Body of pancreas (tissue), 4 donors: ENCODE measurements around the gene SMOC2. TPM values are rescaled to one million over a fixed set of nuclear protein-coding genes. Genes with fewer than 3 reads are reported as not detected.
A peak's percentile ranks its signal among the peaks of the same experiment; 100 is the strongest.

Experiments
- ATAC-seq: fragments of 150-250 bp; one replicate; pipeline ENCODE4 v1.9.1; 2016
- DNase-seq, 4 donors: peaks; one replicate each; pipeline ENCODE4 v3.0.0-alpha.2; 2019
- H3K27ac ChIP-seq, 4 donors: fragments of 200-600 bp; sonication (generic); 1 replicate in 3 of 4; 2 replicates in 1 of 4; pipeline versions ENCODE4 v1.5.1 to v1.6.1; 2016 to 2019; ENCODE audit warnings: mild to moderate bottlenecking in 1 of 4, mixed read lengths in 1 of 4, moderate library complexity in 1 of 4
- H3K27me3 ChIP-seq, 2 donors: fragments of 200-600 bp; sonication (generic); one replicate each; pipeline ENCODE4 v1.6.0; 2016; ENCODE audit warnings: mild to moderate bottlenecking in 1 of 2
- H3K36me3 ChIP-seq, 2 donors: fragments of 200-600 bp; sonication (generic); replicated peaks in 1 of 2; 2 replicates each; pipeline ENCODE4 v1.5.1; 2016; ENCODE audit warnings: low read depth in 2 of 2; ENCODE audit not compliant: insufficient read depth in 1 of 2
- H3K4me1 ChIP-seq: fragments of 200-600 bp; sonication (generic); one replicate; pipeline ENCODE4 v1.6.0; 2016
- H3K4me3 ChIP-seq, 2 donors: fragments of 200-600 bp; sonication (generic); 1 replicate in 1 of 2; 2 replicates in 1 of 2; pipeline ENCODE4 v1.5.1; 2016 to 2019
- H3K9me3 ChIP-seq, 3 donors: fragments of 200-600 bp; sonication (generic); 1 replicate in 2 of 3; 2 replicates in 1 of 3; pipeline ENCODE4 v1.5.1; 2016
- POLR2A ChIP-seq, 3 donors: fragments of 450-650 bp; IDR thresholded peaks; one replicate each; pipeline ENCODE4 v1.6.1; 2016; ENCODE audit warnings: antibody characterized with exemption in 3 of 3, mild to moderate bottlenecking in 2 of 3
- WGBS, 2 donors: methylation state at CpG; one replicate each; pipeline ENCODE4 v1.1.5; 2017; 5-methylcytosine and 5-hydroxymethylcytosine counted together
- intact Hi-C: fragments of 100-400 bp; cut with DNase I; formaldehyde crosslinking; loops from one replicate; pipeline ENCODE4 v1.15.1; 2023
- total RNA-seq, 2 donors: library from RNA; depleted of rRNA; stranded (reverse); fragments of >200 nt; gene quantifications; one replicate each; pipeline ENCODE4 v1.1.0, GENCODE V29; 2016
- TF ChIP-seq, protein P1 (sequence below), 7 experiments: fragments of 450-650 bp in 4 of 7; fragments of 200-600 bp in 3 of 7; sonication (generic) in 3 of 7; IDR thresholded peaks; one replicate each; pipeline ENCODE4 v1.5.1; 2016 to 2019; ENCODE audit warnings: antibody characterized with exemption in 7 of 7

Gene SMOC2
- total RNA-seq, 2 donors from 2014 or later: 22.7 to 31.4 TPM

GRCh38 chr6:168650671-168651111, 209.7 kb downstream of the SMOC2 start:
- H3K9me3 ChIP-seq: no peaks in the 10 kb centered on the region
- intact Hi-C loops: no loop called here
- H3K27me3 ChIP-seq: no peaks in the 10 kb centered on the region
- WGBS, 2 donors: 11 to 27% methylated on average over 13 to 15 of the region's 15 CpGs
- peak; percentile 48 to 69 (median 56) for DNase-seq
- peak overlapping the region in 1 of 4 donors; percentile 12 for H3K27ac ChIP-seq
- ATAC-seq: peak; percentile 52
- no peak overlapping the region for H3K4me3 ChIP-seq
- no peaks in the 10 kb centered on the region for H3K36me3 ChIP-seq
- TF ChIP-seq, protein P1, sequence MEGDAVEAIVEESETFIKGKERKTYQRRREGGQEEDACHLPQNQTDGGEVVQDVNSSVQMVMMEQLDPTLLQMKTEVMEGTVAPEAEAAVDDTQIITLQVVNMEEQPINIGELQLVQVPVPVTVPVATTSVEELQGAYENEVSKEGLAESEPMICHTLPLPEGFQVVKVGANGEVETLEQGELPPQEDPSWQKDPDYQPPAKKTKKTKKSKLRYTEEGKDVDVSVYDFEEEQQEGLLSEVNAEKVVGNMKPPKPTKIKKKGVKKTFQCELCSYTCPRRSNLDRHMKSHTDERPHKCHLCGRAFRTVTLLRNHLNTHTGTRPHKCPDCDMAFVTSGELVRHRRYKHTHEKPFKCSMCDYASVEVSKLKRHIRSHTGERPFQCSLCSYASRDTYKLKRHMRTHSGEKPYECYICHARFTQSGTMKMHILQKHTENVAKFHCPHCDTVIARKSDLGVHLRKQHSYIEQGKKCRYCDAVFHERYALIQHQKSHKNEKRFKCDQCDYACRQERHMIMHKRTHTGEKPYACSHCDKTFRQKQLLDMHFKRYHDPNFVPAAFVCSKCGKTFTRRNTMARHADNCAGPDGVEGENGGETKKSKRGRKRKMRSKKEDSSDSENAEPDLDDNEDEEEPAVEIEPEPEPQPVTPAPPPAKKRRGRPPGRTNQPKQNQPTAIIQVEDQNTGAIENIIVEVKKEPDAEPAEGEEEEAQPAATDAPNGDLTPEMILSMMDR (IDR thresholded peaks at IDR 0.05): no peak
- no peak for TF ChIP-seq POLR2A (IDR thresholded peaks at IDR 0.05)
- peaks cover 23% of the 10 kb centered on the region for H3K4me1 ChIP-seq

DNA sequence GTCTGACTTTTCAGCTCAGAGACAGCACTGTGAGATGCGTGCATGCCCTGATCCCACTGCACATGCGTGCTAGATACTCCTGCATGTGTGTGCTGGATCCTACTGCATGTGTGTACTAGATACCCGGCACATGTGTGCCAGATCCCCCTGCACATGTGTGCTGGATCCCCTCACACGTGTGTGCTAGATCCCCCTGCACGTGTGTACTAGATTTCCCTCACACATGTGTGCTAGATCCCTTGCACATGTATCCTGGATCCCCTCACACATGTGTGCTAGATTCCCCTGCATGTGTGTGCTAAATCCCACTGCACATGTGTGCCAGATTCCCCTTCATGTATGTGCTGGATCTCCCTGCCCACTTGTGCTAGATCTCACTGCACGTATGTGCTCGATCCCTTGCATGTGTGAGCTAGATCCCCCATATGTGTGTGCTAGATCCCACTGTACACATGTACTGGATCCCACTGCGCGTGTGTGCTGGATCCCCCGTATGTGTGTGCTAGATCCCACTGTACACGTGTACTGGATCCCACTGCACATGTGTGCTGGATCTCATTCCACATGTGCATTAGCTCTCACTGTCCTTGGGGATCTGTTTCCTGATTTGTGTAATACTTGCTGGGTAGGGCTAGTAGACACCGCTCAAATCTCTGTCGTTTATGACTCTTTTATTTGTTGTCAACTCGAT, 214.6 kb downstream of the SMOC2 start:
- Histone ChIP-seq H3K4me3 (no peak overlapping the region), H3K27ac (no peak overlapping the region), H3K9me3 (no peaks in the 10 kb centered on the region), H3K27me3 (no peaks in the 10 kb centered on the region), H3K36me3 (no peaks in the 10 kb centered on the region), H3K4me1 (peaks cover 6% of the 10 kb centered on the region)
- WGBS, 2 donors: 82 to 86% methylated on average over 11 to 14 of the region's 14 CpGs
- no peak for DNase-seq
- ATAC-seq: no peak
- TF ChIP-seq POLR2A (IDR thresholded peaks at IDR 0.05): no peak
- TF ChIP-seq, protein P1 (IDR thresholded peaks at IDR 0.05): no peak
- intact Hi-C loops: no loop called here

DNA sequence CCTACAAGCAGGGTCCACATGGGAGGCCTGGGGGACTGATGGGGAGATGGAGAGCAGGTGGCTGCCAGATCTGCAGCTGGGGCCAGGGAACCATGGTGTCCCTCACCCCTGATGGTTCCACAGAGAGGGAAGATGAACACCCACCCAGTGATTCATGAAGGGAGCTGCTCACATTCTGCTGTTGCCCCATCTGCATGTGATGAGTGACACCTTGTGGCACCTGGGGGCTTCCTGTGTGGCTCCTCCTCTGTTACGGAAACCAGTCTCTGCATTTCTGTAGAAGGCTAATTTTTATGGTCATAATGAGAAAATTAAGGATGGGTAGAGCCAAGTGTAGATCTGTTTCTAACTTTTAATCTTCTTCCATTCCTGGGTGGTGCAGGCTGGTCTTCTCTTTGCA, 217.1 kb downstream of the SMOC2 start:
- TF ChIP-seq, protein P1 (IDR thresholded peaks at IDR 0.05): peak in 2 of 7 experiments; percentile 6 to 17
- no peak for TF ChIP-seq POLR2A (IDR thresholded peaks at IDR 0.05)
- H3K27ac ChIP-seq: no peak overlapping the region
- H3K4me1 ChIP-seq: no peaks in the 10 kb centered on the region
- DNase-seq (no peak), ATAC-seq (no peak)
- H3K27me3 ChIP-seq: no peaks in the 10 kb centered on the region
- WGBS, 2 donors: 73 to 93% methylated on average over 1 of the region's 1 CpG
- H3K9me3 ChIP-seq: no peaks in the 10 kb centered on the region
- H3K36me3 ChIP-seq: no peaks in the 10 kb centered on the region
- intact Hi-C loops: no loop called here
- H3K4me3 ChIP-seq: no peak overlapping the region

DNA sequence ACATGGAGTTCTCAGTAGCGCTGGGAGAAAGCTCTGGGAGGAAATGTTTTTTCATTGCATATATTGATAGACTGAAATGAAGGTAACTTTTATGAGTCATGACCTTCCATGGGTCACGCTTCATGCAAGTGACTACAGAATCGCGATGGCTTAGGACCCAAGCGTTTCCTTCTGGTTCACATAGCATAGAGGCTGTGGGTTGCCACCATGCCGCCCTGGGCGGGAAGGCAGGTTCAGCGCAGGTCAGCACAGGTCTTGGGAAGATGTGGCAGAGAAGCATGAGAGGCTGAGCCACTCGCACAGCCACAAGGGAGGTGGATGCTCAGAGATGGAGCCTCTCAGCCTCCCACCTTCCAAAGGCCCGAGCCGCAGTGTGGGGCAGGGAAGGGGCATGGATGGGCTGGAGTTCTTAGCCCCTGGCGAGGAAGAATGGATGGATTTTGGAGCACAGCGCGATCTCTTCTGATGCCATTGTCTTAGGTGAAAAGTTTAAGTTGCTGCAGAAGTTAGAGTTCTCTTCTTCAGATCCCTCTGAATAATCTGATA, 219.5 kb downstream of the SMOC2 start:
- ATAC-seq (no peak), DNase-seq (no peak)
- TF ChIP-seq, protein P1 (IDR thresholded peaks at IDR 0.05): no peak
- TF ChIP-seq POLR2A (IDR thresholded peaks at IDR 0.05): no peak
- H3K9me3 ChIP-seq: no peaks in the 10 kb centered on the region
- intact Hi-C loops: no loop called here
- WGBS, 2 donors: 92% methylated on average over 11 to 14 of the region's 14 CpGs
- no peak overlapping the region for H3K27ac ChIP-seq
- no peaks in the 10 kb centered on the region for H3K27me3 ChIP-seq
- H3K4me1 ChIP-seq: no peaks in the 10 kb centered on the region
- H3K36me3 ChIP-seq: no peaks in the 10 kb centered on the region
- no peak overlapping the region for H3K4me3 ChIP-seq
